ENCODE measurements around the gene MKRN1. TPM values are rescaled to one million over a fixed set of nuclear protein-coding genes. Genes with fewer than 3 reads are reported as not detected.
"Not testable (repeated sequence)": the region's sequence is repeated elsewhere in the genome, so short reads cannot be mapped to it uniquely, and the experiment has no call there.

MKRN1 gene
- total and polyA plus RNA-seq, 4 donors: 18.7 to 103 (median 29.2) TPM

DNA sequence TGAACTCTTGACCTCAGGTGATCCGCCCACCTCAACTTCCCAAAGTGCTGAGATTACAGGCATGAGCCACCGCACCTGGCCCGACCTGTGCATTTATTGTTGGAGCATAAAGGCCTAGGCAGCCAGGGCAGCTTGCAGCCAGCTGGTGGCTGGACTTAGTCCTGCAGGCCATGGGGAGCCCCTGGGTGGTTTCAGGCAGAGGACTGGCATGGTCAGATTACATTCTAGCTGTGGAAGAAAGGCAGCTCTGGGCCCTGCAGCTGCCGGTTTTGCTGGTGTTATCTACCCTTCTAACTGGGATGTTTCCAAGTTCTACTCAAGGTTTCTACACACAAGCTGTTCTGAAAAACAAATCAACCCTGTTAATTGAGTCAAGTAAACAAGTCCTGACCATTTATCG lies 22.7 kb upstream of the MKRN1 start:
- DNase-seq (ENCODE audit: low spot score): peak; percentile 42
- no peak for TF ChIP-seq FOXA1 (IDR thresholded peaks at IDR 0.05)
- no peak for TF ChIP-seq EGR1 (IDR thresholded peaks at IDR 0.05; ENCODE audit: low read depth in 2 of 2)
- TF ChIP-seq, protein P1, sequence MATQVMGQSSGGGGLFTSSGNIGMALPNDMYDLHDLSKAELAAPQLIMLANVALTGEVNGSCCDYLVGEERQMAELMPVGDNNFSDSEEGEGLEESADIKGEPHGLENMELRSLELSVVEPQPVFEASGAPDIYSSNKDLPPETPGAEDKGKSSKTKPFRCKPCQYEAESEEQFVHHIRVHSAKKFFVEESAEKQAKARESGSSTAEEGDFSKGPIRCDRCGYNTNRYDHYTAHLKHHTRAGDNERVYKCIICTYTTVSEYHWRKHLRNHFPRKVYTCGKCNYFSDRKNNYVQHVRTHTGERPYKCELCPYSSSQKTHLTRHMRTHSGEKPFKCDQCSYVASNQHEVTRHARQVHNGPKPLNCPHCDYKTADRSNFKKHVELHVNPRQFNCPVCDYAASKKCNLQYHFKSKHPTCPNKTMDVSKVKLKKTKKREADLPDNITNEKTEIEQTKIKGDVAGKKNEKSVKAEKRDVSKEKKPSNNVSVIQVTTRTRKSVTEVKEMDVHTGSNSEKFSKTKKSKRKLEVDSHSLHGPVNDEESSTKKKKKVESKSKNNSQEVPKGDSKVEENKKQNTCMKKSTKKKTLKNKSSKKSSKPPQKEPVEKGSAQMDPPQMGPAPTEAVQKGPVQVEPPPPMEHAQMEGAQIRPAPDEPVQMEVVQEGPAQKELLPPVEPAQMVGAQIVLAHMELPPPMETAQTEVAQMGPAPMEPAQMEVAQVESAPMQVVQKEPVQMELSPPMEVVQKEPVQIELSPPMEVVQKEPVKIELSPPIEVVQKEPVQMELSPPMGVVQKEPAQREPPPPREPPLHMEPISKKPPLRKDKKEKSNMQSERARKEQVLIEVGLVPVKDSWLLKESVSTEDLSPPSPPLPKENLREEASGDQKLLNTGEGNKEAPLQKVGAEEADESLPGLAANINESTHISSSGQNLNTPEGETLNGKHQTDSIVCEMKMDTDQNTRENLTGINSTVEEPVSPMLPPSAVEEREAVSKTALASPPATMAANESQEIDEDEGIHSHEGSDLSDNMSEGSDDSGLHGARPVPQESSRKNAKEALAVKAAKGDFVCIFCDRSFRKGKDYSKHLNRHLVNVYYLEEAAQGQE (IDR thresholded peaks at IDR 0.05): no peak
- TF ChIP-seq TAF1 (conservative IDR thresholded peaks at IDR 0.05): no peak
- no peak for TF ChIP-seq YY1 (IDR thresholded peaks at IDR 0.05)
- no peak for TF ChIP-seq FOXA2 (IDR thresholded peaks at IDR 0.05)
- TF ChIP-seq, protein P2, sequence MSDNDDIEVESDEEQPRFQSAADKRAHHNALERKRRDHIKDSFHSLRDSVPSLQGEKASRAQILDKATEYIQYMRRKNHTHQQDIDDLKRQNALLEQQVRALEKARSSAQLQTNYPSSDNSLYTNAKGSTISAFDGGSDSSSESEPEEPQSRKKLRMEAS (IDR thresholded peaks at IDR 0.05): no peak
- TF ChIP-seq RAD21 (IDR thresholded peaks at IDR 0.05): no peak
- no peak for TF ChIP-seq RXRA (IDR thresholded peaks at IDR 0.05)
- no peak for TF ChIP-seq HNF4G (IDR thresholded peaks at IDR 0.05)
- no peak for TF ChIP-seq NR2F2 (IDR thresholded peaks at IDR 0.05)
- TF ChIP-seq SP1 (IDR thresholded peaks at IDR 0.05): no peak
- TF ChIP-seq, protein P3, sequence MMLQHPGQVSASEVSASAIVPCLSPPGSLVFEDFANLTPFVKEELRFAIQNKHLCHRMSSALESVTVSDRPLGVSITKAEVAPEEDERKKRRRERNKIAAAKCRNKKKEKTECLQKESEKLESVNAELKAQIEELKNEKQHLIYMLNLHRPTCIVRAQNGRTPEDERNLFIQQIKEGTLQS (IDR thresholded peaks at IDR 0.05): no peak
- TF ChIP-seq HNF4A (conservative IDR thresholded peaks at IDR 0.05): no peak
- TF ChIP-seq, protein P4, sequence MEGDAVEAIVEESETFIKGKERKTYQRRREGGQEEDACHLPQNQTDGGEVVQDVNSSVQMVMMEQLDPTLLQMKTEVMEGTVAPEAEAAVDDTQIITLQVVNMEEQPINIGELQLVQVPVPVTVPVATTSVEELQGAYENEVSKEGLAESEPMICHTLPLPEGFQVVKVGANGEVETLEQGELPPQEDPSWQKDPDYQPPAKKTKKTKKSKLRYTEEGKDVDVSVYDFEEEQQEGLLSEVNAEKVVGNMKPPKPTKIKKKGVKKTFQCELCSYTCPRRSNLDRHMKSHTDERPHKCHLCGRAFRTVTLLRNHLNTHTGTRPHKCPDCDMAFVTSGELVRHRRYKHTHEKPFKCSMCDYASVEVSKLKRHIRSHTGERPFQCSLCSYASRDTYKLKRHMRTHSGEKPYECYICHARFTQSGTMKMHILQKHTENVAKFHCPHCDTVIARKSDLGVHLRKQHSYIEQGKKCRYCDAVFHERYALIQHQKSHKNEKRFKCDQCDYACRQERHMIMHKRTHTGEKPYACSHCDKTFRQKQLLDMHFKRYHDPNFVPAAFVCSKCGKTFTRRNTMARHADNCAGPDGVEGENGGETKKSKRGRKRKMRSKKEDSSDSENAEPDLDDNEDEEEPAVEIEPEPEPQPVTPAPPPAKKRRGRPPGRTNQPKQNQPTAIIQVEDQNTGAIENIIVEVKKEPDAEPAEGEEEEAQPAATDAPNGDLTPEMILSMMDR (IDR thresholded peaks at IDR 0.05; ENCODE audit: low read depth, low read length, missing input control): no peak
- TF ChIP-seq, protein P5, sequence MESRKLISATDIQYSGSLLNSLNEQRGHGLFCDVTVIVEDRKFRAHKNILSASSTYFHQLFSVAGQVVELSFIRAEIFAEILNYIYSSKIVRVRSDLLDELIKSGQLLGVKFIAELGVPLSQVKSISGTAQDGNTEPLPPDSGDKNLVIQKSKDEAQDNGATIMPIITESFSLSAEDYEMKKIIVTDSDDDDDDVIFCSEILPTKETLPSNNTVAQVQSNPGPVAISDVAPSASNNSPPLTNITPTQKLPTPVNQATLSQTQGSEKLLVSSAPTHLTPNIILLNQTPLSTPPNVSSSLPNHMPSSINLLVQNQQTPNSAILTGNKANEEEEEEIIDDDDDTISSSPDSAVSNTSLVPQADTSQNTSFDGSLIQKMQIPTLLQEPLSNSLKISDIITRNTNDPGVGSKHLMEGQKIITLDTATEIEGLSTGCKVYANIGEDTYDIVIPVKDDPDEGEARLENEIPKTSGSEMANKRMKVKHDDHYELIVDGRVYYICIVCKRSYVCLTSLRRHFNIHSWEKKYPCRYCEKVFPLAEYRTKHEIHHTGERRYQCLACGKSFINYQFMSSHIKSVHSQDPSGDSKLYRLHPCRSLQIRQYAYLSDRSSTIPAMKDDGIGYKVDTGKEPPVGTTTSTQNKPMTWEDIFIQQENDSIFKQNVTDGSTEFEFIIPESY (IDR thresholded peaks at IDR 0.05): no peak
- TF ChIP-seq GABPA (IDR thresholded peaks at IDR 0.05 in 1 of 2, conservative IDR thresholded peaks at IDR 0.05 in 1 of 2): no peak
- no peak for TF ChIP-seq JUND (IDR thresholded peaks at IDR 0.05)
- H3K4me3 ChIP-seq (ENCODE audit: low read depth in 1 of 3, low read length in 3 of 3): no peak overlapping the region
- peaks cover 0 to 2% (median 0%) of the 10 kb centered on the region in 4 donors for H3K4me1 ChIP-seq (ENCODE audit: control insufficient read depth in 4 of 4, insufficient read depth in 4 of 4, low read length in 3 of 4)
- no peaks in the 10 kb centered on the region for H3K9me3 ChIP-seq (ENCODE audit: control insufficient read depth in 4 of 4, low read length in 3 of 4)
- H3K27ac ChIP-seq (ENCODE audit: low read depth in 1 of 2, low read length in 2 of 2): no peak overlapping the region
- 77% methylated on average over 5 of the region's 5 CpGs for WGBS
- H3K9ac ChIP-seq (ENCODE audit: low read depth in 1 of 2, low read length in 2 of 2): no peak overlapping the region
- H3K27me3 ChIP-seq (ENCODE audit: control insufficient read depth in 4 of 4, insufficient read depth in 4 of 4, low read length in 3 of 4): no peaks in the 10 kb centered on the region
- H3K36me3 ChIP-seq (ENCODE audit: control insufficient read depth in 4 of 4, insufficient read depth in 3 of 4, low read depth in 1 of 4, low read length in 3 of 4): no peaks in the 10 kb centered on the region

DNA sequence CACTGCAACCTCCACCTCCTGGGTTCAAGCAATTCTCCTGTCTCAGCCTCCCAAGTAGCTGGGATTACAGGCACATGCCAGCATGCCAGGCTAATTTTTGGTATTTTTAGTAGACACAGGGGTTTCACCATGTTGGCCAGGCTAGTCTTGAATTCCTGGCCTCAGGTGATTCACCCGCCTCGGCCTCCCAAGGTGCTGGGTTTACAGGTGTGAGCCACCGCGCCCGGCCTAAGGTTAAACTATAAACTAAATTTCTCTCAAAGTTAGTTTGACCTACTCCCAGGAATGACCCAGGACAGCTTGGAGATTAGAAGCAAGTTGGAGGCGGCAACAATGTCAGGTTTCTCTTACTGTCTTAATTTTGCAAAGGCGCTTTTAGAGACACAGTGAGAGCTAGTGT lies 18.5 kb upstream of the MKRN1 start:
- not testable (repeated sequence) for DNase-seq (ENCODE audit: low spot score); H3K4me1 ChIP-seq (ENCODE audit: control insufficient read depth in 4 of 4, insufficient read depth in 4 of 4, low read length in 3 of 4); H3K4me3 ChIP-seq (ENCODE audit: low read depth in 1 of 3, low read length in 3 of 3); H3K9me3 ChIP-seq (ENCODE audit: control insufficient read depth in 4 of 4, low read length in 3 of 4); H3K36me3 ChIP-seq (ENCODE audit: control insufficient read depth in 4 of 4, insufficient read depth in 3 of 4, low read depth in 1 of 4, low read length in 3 of 4); H3K27me3 ChIP-seq (ENCODE audit: control insufficient read depth in 4 of 4, insufficient read depth in 4 of 4, low read length in 3 of 4); H3K27ac ChIP-seq (ENCODE audit: low read depth in 1 of 2, low read length in 2 of 2); H3K9ac ChIP-seq (ENCODE audit: low read depth in 1 of 2, low read length in 2 of 2)
- 92% methylated on average over 7 of the region's 7 CpGs for WGBS

Measured in liver (tissue), 9 donors.